Effector memory CD8-positive, alpha-beta T cell (primary cell): ENCODE results near the gene OR4Q2.
"Not testable (repeated sequence)": the region's sequence is repeated elsewhere in the genome, so short reads cannot be mapped to it uniquely, and the experiment has no call there.

Source experiments
- ATAC-seq: fragments of 150-1000 bp; cut with Tn5 transposase; replicated peaks from 2 replicates; pipeline ENCODE4 v1.10.0; 2021; ENCODE audit warnings: mild to moderate bottlenecking, moderate library complexity
- DNase-seq, 3 experiments: peaks; one replicate each; pipeline ENCODE4 v3.0.0; 2021
- H3K27ac Mint-ChIP-seq, 2 donors: one replicate each; pipeline ENCODE4 v1.8.0; 2022; ENCODE audit warnings: mild to moderate bottlenecking in 2 of 2, mixed read lengths in 2 of 2, moderate library complexity in 2 of 2
- H3K27me3 Mint-ChIP-seq, 2 donors: one replicate each; pipeline ENCODE4 v1.8.0; 2022; ENCODE audit warnings: mixed read lengths in 2 of 2
- H3K36me3 Mint-ChIP-seq: one replicate; pipeline ENCODE4 v1.8.0; 2022; ENCODE audit warnings: mild to moderate bottlenecking, moderate library complexity, mixed read lengths; ENCODE audit not compliant: insufficient read depth
- H3K4me1 Mint-ChIP-seq, 2 donors: one replicate each; pipeline ENCODE4 v1.8.0; 2022; ENCODE audit warnings: low read depth in 2 of 2, mixed read lengths in 2 of 2
- H3K4me3 Mint-ChIP-seq, 2 donors: one replicate each; pipeline ENCODE4 v1.8.0; 2022; ENCODE audit warnings: mild to moderate bottlenecking in 2 of 2, mixed read lengths in 2 of 2, moderate library complexity in 2 of 2
- H3K9me3 Mint-ChIP-seq, 2 donors: one replicate each; pipeline ENCODE4 v1.8.0; 2022; ENCODE audit warnings: mixed read lengths in 2 of 2
- total RNA-seq, 9 experiments: gene quantifications; one replicate each; lab custom pipeline; 2026; lab: John Stamatoyannopoulos, UW

The OR4Q2 gene
- total RNA-seq, result 0 reads per million in 9 experiments

DNA sequence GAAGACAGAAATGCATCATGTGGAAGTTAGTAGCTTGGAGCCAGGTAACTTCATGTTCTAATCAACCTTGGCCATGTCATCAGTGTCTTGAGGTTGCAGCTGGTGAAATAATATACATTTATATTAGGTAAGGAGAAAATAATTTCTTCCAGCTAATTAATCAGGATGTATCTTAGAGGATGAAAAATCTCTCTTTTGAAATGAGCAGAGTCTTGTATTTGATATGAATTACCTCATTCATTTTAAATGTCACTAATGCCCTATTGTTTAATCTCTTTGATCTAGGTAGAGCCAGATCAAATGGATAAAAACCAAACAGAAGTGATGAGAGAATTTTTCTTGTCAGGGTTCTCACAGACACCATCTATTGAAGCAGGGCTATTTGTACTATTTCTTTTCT is at the start of gene OR4Q2:
TSS of gene OR4Q2 (plus strand) at position 301 of the 400 bp plus-strand sequence.
- Mint-ChIP-seq H3K36me3 (no peaks in the 10 kb centered on the region), H3K4me3 (no peak within 1 kb of the TSS), H3K27me3 (no peaks in the 10 kb centered on the region), H3K4me1 (no peaks in the 10 kb centered on the region), H3K9me3 (peaks cover 0 to 3% of the 10 kb centered on the region in 2 donors), H3K27ac (no peak within 1 kb of the TSS)
- DNase-seq (no peak), ATAC-seq (no peak)

DNA sequence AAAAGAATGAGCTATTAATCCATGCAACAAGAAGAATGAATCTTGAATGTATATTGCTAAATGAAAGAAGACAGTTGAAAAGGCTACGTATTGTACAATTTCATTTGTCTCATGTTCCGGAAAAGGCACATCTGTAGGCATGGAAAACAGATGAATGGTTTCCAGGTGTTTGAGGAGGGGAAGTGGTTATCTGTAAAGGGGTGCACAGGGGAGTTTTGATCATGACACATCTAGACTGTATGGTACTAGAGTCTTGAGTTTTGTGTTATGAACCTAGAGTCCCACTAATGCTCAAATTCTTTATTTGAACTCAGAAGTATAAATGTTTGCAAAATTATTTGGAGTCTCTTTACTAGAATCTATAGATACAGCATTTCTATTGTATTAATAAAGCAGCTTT is 32.2 kb upstream of the OR4Q2 start:
- H3K4me1 Mint-ChIP-seq, H3K9me3 Mint-ChIP-seq, H3K27me3 Mint-ChIP-seq, ATAC-seq, DNase-seq, H3K4me3 Mint-ChIP-seq, H3K36me3 Mint-ChIP-seq, H3K27ac Mint-ChIP-seq: not testable (repeated sequence)

DNA sequence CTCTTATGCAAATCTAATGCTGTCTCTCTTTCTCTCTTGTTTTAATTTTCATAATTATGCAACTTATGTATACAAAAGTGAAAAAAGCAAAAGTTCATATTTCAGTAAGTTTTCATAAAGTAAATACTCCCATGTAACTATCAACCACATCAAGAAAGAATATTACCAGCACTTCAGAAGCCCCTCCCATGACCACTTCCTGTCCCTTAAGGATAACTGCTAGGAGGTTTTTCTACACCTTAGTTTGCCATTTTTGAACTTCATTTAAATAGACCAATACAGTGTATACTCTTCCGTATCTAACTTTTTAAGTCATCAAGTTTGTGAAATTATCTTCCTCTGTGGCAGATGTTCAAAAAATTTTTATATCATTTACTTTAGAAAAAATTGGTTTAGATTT is 27.1 kb upstream of the OR4Q2 start:
- Mint-ChIP-seq H3K36me3 (no peaks in the 10 kb centered on the region), H3K27me3 (no peaks in the 10 kb centered on the region), H3K4me3 (peak overlapping the region in 1 of 2 donors; percentile 44), H3K4me1 (peaks cover 18 to 21% of the 10 kb centered on the region in 2 donors), H3K27ac (peak overlapping the region; percentile 57 to 80), H3K9me3 (peaks cover 6 to 10% of the 10 kb centered on the region in 2 donors)
- ATAC-seq (peak; percentile 96), DNase-seq (peak in 2 of 3 experiments; percentile 6 to 20)

DNA sequence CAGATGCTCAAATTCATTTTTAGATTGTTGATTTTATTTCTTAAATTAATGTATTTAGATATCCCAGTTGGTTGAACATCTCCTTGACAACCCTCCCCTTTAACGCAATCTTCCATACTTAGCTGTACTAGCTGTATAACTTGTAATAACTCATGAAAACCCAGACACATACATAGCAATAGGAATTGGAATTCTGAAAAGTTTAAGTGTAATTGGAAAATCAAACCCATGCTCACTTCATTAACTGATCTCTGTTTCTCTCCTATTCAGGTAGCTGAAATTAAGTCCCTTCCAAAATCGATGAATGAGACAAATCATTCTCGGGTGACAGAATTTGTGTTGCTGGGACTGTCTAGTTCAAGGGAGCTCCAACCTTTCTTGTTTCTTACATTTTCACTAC is 26.7 kb upstream of the OR4Q2 start, which contains the start of gene OR4K15:
TSS of gene OR4K15 (plus strand) at position 301 of the 400 bp plus-strand sequence. CDS start at position 301, 0 bp downstream.
- no peaks in the 10 kb centered on the region for H3K27me3 Mint-ChIP-seq
- peaks cover 6 to 10% of the 10 kb centered on the region in 2 donors for H3K9me3 Mint-ChIP-seq
- peak within 1 kb of the TSS in 1 of 2 donors; percentile 44 for H3K4me3 Mint-ChIP-seq
- peak within 1 kb of the TSS; percentile 57 to 80 for H3K27ac Mint-ChIP-seq
- ATAC-seq (no peak), DNase-seq (no peak)
- H3K36me3 Mint-ChIP-seq, result no peaks in the 10 kb centered on the region
- H3K4me1 Mint-ChIP-seq, result peaks cover 18 to 21% of the 10 kb centered on the region in 2 donors

DNA sequence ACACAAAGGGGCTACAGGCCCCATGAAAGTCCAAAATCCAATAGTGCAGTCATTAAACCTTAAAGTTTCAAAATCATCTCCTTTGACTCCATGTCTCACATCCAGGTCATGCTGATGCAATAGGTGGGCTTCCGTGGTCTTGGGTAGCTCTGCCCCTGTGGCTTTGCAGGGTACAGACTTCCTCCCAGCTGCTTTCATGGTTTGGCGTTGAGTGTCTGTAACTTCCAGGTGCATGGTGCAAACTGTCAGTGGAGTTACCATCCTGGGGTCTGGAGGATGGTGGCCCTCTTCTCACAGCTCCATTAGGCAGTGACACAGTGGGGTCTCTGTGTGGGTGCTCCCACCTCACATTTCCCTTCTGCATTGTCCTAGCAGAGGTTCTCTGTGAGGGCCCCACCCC is 8.5 kb upstream of the OR4Q2 start:
- DNase-seq (no peak), ATAC-seq (no peak)
- Mint-ChIP-seq H3K27ac (no peak overlapping the region), H3K36me3 (peaks cover 3% of the 10 kb centered on the region), H3K4me3 (no peak overlapping the region), H3K9me3 (peaks cover 2 to 6% of the 10 kb centered on the region in 2 donors), H3K4me1 (no peaks in the 10 kb centered on the region), H3K27me3 (no peaks in the 10 kb centered on the region)

DNA sequence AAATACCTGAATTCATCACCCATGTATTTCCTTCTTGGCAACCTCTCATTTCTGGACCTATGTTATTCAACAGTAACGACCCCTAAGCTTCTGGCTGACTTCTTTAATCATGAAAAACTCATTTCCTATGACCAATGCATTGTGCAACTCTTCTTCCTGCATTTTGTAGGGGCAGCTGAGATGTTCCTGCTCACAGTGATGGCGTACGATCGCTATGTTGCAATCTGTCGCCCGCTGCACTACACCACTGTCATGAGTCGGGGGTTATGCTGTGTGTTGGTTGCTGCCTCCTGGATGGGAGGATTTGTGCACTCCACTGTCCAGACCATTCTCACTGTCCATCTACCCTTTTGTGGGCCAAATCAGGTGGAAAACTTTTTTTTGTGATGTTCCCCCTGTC is 356 bp downstream of the OR4Q2 start:
- H3K4me3 Mint-ChIP-seq, result no peak overlapping the region
- H3K36me3 Mint-ChIP-seq, result no peaks in the 10 kb centered on the region
- H3K27me3 Mint-ChIP-seq, result no peaks in the 10 kb centered on the region

DNA sequence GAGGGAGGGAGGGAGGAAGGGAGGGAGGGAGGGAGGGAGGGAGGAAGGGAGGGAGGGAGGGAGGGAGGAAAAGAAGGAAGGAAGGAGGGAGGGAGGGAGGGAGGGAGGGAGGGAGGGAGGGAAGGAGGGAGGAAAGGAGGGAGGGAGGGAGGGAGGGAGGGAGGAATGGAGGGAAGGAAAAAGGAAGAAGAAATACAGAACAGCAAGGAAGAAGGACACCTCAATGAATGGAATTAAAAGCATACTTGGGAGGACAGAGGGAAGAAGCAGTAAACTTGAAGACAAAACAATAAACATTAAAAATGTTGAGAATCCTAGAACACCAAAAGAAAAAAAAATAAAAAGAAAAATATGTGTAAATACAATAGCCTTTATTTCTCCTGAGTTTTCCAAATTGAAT is 6.2 kb downstream of the OR4Q2 start:
- Mint-ChIP-seq H3K36me3 (no peaks in the 10 kb centered on the region), H3K27ac (no peak overlapping the region), H3K4me1 (no peaks in the 10 kb centered on the region)

More for the DNA sequence above, 356 bp downstream of the OR4Q2 start:
- no peak for DNase-seq
- H3K27ac Mint-ChIP-seq, result no peak overlapping the region
- ATAC-seq, result no peak
- H3K9me3 Mint-ChIP-seq, result peaks cover 0 to 3% of the 10 kb centered on the region in 2 donors
- no peaks in the 10 kb centered on the region for H3K4me1 Mint-ChIP-seq

DNA sequence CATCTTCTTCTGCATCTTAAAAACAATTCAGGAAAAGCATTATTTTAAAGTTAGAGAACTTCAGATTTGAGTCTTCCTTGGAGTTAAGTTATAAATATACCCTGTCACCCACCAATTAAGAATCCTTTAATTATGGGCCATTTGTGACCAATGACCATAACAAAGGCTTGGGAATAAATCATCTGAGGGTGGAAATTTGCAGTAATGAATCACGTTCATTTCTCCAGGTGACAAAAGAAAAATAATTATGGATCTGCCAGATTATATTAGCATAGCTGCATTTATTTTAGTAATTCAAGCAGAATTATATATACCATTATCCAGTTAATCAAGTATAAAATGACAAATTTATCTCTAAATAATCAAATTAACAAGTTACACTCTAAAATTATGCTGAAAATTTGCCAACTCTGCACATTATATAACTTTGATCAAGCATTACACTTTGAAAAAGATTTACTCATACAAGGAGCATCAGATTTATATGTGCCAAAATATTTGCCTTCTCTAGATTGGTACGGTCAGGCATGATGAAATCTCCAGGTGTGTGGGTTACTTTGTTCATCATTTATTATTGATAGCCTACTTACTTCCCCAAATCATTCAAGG is 17.4 kb downstream of the OR4Q2 start, which contains the start of gene OR4K14:
TSS of gene OR4K14 (minus strand) at position 51 of the 609 bp plus-strand sequence. CDS start 4,114 bp downstream, outside the sequence.
- ATAC-seq, result no peak
- Mint-ChIP-seq H3K9me3 (peaks cover 0 to 3% of the 10 kb centered on the region in 2 donors), H3K27ac (no peak within 1 kb of the TSS), H3K4me1 (no peaks in the 10 kb centered on the region), H3K4me3 (no peak within 1 kb of the TSS), H3K27me3 (peaks cover 0 to 3% of the 10 kb centered on the region in 2 donors), H3K36me3 (no peaks in the 10 kb centered on the region)
- DNase-seq, result no peak

More for the DNA sequence above, 6.2 kb downstream of the OR4Q2 start:
- Mint-ChIP-seq H3K4me3 (no peak overlapping the region), H3K27me3 (no peaks in the 10 kb centered on the region), H3K9me3 (peaks cover 5 to 14% of the 10 kb centered on the region in 2 donors)
- ATAC-seq (no peak), DNase-seq (no peak)

DNA sequence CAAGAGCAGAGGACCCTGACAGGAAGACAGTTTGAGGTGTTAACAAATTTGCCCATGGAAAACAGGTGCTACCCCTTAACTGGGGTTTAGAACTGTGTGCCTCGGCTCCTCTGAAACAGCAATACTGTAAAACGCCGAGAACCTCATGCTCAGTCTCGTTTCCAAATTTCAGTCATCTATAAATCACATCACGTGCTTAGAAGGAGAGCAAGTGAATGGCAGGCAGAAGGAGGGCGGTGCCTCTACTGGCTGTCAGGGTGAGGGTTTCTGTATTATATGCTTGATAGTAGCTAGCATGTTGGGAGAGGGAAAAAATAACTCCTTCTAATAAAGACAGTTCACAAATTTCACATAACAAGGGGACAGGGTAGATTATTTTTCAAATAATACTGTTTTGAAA is 29.1 kb downstream of the OR4Q2 start:
- Mint-ChIP-seq H3K27me3 (peaks cover 0 to 7% of the 10 kb centered on the region in 2 donors), H3K9me3 (no peaks in the 10 kb centered on the region), H3K27ac (no peak overlapping the region), H3K36me3 (no peaks in the 10 kb centered on the region), H3K4me3 (no peak overlapping the region), H3K4me1 (no peaks in the 10 kb centered on the region)
- DNase-seq (no peak), ATAC-seq (no peak)

DNA sequence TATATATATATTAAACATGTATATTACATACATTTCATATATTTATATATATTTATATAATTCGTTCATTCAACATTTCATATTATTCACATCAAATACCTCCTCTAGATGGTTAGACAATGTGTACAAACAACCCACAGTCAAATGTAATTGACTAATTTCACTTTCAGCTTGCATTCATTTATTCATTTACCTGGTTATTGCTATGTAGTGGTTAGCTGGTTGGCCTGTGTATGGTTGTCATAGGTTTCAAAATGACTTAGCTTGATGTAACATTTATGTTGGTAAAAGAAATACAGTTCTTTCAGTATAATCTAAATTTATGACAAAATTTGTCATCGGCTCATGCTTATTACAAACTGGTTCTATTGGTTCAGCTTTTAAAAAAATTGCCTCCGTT is 33.5 kb downstream of the OR4Q2 start:
- Mint-ChIP-seq H3K27me3 (no peaks in the 10 kb centered on the region), H3K36me3 (no peaks in the 10 kb centered on the region), H3K27ac (no peak overlapping the region), H3K4me1 (no peaks in the 10 kb centered on the region), H3K9me3 (peaks cover 0 to 2% of the 10 kb centered on the region in 2 donors), H3K4me3 (no peak overlapping the region)
- no peak for DNase-seq
- no peak for ATAC-seq

DNA sequence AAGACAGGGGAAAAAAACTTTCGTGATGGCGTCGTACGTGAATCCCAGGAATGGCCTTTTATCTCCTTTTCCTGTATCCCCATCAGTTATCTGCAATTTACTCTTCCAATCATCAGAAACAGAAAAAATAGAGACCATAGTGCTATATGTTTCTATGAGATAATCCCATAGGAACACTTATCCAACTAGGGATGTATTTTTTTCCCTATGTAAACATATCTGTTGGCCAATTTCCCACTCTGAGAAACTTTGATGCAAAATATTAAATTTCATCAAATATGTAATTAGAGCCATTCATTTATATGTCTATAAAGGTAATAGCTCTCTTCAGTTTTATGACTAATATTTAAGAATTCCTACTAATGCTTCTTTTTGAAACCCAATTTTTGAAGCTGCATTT is 34.0 kb downstream of the OR4Q2 start, which contains the start of gene OR4K13:
TSS of gene OR4K13 (minus strand) at position 101 of the 400 bp plus-strand sequence. CDS start 1,280 bp downstream, outside the sequence.
- no peak within 1 kb of the TSS for H3K4me3 Mint-ChIP-seq
- H3K9me3 Mint-ChIP-seq, result peaks cover 0 to 2% of the 10 kb centered on the region in 2 donors
- DNase-seq (no peak), ATAC-seq (no peak)
- no peaks in the 10 kb centered on the region for H3K27me3 Mint-ChIP-seq
- H3K36me3 Mint-ChIP-seq, result no peaks in the 10 kb centered on the region
- H3K4me1 Mint-ChIP-seq, result no peaks in the 10 kb centered on the region
- no peak within 1 kb of the TSS for H3K27ac Mint-ChIP-seq

DNA sequence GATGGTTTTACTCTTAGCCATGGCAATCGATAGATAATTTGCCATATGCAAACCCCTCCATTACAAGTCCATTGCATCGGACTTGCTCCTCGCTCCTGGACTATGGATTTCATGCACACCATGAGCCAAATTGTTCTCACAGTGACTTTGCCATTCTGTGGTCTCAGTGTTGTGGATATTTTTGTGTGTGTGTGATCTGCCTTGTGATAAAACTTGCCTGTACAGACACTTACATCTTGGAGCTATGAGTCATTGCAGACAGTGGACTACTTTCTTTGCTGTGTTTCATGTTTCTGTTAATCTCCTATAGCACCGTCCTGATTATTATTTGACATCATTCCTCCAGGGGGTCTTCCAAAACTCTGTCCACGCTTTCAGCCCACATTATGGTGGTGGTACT is 42.3 kb downstream of the OR4Q2 start:
- no peak for ATAC-seq

DNA sequence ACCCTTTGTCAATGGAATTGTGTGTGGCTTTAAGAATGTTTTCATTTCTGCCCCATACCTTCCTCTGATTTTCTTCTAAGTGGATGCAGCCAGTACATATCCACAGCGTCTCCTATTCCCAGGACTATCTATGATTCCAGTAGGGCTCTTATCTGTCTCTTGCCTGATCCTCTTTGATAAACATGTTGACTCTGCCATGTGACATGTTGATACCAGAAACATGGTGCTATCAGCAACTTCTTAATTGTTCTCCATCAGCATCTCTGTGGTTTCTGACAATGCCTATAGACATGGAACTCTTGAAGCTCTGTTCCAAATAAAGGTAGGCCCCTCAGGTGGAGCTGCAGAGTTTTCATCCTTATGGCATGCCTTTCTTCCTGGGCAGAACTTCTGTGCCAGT is 46.2 kb downstream of the OR4Q2 start:
- no peak for ATAC-seq
- DNase-seq, result no peak
- no peaks in the 10 kb centered on the region for H3K4me1 Mint-ChIP-seq
- H3K9me3 Mint-ChIP-seq, result no peaks in the 10 kb centered on the region
- H3K4me3 Mint-ChIP-seq, result no peak overlapping the region
- H3K27ac Mint-ChIP-seq, result no peak overlapping the region
- no peaks in the 10 kb centered on the region for H3K36me3 Mint-ChIP-seq
- H3K27me3 Mint-ChIP-seq, result peaks cover 33 to 39% of the 10 kb centered on the region in 2 donors

More for the DNA sequence above, 42.3 kb downstream of the OR4Q2 start:
- H3K9me3 Mint-ChIP-seq, result no peaks in the 10 kb centered on the region
- no peaks in the 10 kb centered on the region for H3K4me1 Mint-ChIP-seq
- H3K27me3 Mint-ChIP-seq, result peaks cover 27 to 28% of the 10 kb centered on the region in 2 donors
- H3K27ac Mint-ChIP-seq, result no peak overlapping the region
- no peak for DNase-seq
- no peaks in the 10 kb centered on the region for H3K36me3 Mint-ChIP-seq
- H3K4me3 Mint-ChIP-seq, result no peak overlapping the region
